Embryonic facial prominence (tissue), 1 donor: ENCODE data around the gene POLR3G.

ENCODE experiments used
- DNase-seq: peaks from one replicate; pipeline ENCODE4 v3.0.0-alpha.2; 2016; ENCODE audit errors: extremely low spot score

Gene POLR3G

DNA sequence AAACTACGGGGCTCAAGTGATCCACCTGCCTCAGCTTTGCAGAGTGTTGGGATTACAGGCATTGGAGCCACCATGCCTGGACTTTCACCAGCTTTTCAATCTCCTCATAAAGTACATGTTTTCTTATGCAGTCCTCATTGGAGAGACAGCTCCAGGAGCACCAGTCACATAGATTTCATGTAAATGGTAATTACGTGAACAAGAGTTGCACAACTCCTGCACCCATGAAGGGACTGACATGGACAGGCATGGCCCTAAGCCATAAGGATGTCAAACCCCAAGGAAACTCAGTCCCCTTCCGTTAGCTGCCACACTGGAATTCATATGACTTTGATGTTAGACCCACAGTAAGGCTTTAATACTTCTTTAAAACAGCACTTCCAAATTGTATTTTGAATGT, 76.3 kb downstream of the POLR3G start:
- no peak for DNase-seq

DNA sequence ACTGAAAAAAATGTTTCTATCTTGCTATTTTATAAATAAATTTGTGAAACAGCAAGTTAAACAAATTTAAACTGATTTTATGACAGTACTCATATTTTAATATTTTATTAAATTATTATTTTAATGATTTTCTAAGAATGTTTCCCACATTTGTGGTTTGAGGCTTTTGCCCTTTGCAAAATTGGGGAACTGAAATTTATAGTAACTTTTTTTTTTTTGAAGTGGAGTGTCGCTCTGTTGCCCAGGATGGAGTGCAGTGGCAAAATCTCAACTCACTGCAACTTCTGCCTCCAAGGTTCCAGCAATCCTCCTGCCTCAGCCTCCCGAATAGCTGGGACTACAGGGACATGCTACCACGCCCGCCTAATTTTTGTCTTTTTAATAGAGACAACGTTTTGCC, 76.7 kb downstream of the POLR3G start:
- DNase-seq = no peak

DNA sequence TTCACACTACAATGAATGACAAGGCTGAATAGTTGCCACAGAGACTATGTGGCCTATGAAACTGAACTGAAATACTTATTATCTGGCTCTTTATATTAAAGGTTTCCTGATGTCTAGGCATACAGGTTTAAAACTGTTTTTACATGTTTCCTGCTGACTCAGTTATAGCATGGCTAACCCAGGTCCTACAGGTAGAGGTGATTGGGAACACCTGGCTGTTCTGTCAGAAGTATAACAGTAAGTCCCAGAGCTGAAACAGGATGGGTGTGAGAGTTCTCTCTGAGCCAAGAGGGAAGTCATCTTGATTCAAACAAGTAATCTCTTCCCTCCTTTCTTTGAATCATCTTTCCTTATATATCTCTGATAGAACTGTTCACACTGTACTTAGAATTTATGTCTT, 79.0 kb downstream of the POLR3G start:
- no peak for DNase-seq

DNA sequence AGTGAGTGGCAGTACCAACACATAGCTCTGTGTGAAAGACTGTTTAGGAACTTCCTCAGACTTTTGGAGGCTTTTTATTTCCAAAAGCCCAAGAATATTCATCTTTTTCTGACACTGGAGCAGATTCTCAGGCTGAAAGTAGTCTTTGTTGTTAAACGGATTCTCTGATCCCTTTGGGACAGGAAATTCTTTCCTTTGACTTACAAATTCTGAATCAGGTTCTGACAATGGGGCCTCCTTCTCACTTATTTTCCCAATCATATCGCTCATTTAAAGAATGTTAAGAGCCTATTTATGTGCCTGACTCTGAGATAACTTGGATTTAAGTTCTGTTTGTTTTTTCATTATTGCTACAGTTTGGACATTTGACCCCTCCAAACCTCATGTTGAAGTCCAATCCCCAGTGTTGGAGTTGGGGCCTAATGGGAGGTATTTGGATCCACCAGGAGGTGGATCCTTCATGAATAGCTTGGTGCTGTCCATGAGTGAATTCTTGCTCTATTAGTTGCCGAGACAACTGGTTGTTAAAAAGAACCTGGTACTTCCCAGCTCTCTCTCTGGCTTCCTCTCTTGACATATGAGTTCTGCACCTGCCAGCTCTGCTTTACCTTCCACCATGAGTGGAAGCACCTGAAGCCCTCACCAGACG, 79.8 kb downstream of the POLR3G start:
- no peak for DNase-seq

DNA sequence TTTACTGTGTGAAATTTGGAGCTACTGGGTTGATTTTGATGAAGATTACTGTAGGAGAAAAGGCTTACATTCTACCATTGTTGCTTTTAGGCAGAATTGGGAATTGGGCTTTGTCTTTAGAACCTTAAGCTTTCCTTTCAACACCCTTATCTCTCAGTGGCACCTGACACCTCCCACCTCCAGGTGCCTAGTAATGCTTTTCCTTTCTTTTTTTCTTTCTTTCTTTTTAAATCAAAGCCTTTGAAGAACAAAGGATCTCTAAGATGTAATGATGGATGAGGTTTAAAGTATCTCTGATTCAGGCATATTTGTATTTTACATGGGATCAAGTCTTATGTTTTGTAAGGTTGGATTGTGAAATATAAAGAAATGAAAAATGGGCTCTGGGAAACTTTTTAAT, 81.0 kb downstream of the POLR3G start:
- no peak for DNase-seq

DNA sequence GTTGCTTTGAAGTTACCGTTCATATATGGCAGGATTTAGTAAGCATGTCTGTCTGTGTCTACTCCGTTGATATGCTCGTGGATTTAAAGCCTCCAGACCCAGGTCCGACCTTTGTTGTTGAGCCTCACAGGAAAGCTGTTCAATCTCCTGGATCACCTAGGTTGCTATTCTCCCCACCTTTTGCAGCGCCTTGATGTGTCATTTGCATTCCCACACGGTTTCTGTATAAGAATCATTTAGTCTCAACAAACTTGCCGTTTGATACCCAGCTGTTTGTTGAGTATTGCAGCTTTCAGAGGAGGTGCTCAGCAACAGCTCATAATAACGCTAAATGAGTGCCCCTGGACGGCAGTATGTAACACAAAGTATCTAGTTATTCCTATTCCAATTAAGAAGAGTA, 82.7 kb downstream of the POLR3G start:
- DNase-seq = no peak

DNA sequence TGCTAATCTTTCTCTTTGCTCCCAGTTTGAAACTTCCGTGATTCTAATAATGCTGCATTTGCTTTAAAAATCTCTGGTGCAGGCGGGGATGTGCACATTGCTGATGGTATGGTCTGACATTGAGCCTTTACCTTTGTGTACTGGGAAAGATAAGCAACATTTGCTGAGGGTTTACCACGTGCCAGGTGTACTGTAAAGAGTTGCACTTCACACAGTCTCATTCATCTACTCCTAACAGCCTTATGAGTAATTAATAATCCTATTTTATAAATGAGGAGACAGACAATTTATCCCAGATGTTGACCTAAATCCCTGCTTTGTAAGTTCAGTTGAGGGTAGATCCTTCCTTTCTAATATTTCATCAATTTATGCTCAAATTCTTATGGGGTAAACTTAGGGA, 83.2 kb downstream of the POLR3G start:
- DNase-seq = no peak

DNA sequence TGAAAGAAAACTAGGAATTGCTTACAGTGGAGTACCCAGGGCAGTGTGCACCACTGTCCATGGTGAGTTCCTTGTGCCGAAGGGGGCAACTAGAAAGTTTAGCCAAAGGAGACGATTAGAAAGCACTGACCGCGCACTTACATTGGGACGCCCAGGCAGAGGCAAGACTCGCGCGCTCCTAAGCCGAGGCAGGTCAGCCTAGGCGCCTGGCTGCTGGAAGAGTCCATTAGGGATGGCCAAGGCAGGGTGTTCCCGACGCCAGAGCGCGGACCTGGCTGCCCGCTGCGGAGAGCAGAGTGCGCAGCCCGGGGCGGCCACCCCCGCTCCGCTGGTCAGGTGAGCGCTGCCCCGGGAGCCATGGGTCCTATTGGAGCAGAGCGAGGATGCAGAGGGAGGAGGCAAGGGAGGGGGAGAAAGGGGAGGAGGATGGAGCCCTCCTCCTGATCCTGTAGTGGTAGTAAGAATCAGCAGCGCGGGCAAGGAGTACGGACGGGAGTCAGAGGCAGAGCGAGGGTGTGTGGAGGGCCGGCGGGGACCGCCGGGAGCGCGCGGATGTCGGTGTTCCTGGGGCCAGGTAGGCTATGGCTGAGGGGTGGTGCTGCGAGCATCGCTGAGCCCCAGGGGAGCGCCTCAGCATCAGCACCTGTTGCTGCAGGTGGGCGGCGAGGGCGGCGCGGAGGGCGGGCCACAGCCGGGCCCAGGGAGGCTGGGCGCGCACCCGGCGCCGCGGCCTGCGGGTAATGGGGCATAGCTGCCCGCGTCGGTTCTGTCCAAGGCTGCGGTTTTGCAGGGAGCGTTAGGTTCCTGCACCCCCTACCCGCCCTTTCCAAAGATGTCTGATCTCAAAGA, 83.9 kb downstream of the POLR3G start, which contains the start of gene ADGRV1:
TSS of gene ADGRV1 (plus strand) at position 454 of the 849 bp plus-strand sequence. CDS start at position 553, 99 bp downstream.
- DNase-seq = no peak

DNA sequence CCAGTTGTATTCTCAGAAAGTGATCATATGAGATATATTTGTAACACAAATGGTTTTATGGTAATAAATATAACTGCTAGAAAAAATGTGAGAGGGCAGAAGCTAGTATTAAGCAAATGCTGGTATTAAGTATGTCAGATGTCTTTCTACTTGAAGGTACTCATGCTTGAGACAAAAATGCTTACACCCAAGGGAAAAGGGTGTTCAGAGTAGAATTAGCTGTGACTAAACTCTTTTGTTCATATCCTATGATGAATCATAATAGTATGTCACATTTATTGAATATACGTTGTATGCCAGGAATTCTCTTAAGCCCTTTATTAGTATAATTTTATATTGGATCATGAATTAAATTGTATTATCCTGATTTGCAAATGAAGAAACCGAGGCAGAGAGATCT, 86.1 kb downstream of the POLR3G start:
- DNase-seq = no peak

DNA sequence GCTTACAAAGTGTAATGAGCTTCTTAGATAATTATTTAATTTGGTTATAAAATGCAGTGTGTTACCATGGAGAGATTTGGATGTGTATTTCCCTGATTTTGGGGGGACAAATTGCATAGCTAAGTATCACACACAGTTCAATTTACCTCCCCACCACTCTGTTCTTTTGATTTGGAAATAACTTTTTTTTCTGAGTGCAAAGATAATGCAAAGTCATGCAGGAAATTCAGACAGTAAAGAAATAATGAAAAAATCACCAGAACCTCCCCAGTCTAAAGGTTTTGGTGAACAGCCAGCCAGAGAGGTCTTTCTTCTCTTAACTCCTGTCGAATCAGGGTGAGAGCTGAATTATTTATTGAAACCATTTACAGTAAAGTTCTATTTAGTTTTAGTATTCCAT, 87.1 kb downstream of the POLR3G start:
- no peak for DNase-seq

DNA sequence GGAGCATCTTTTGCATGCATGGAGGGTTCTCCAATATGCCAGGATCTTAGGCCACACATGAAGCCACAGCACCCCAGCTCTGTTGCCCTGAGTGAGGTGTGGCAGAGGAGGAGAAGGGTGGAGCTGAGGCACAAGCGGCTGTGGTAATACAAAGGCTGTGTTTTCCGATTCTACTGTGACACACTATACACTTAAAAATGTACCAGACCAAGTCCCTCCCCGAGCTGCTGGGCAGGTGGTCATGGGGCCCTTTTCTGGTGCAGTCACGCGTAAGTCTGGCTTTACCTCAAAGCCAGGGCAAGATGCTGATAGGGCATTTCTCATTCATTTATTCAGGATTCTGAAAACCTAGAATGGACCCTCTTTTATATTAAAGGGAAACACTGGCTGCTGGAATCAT, 87.7 kb downstream of the POLR3G start:
- no peak for DNase-seq

DNA sequence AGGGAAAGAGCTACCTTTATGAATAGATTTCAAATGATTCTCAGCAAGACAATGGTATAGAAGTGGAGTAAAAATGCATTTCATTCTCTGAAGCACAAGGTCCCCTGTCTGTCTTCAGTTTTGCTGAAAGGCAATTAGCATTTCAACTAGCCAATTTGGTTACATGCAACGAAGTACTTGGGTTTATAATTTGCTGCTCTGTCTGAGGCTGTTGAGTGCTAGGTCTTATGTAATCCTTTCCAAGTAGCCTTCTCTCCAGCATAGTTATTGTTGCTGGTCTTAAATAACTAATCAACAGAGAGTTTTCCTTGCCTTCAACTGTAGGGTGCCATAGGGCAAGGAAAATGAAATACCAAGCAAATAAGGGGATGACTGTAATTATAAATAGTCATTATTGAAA, 88.4 kb downstream of the POLR3G start:
- no peak for DNase-seq
